GM23338 (cell line): Measurements from ENCODE around the gene DUSP8. TPM values are rescaled to one million over a fixed set of nuclear protein-coding genes. Genes with fewer than 3 reads are reported as not detected.
A peak's percentile ranks its signal among the peaks of the same experiment; 100 is the strongest.

Source experiments
- ATAC-seq: fragments of 200-7000 bp; cut with Tn5 transposase; 3 replicates; pipeline ENCODE4 v1.9.1; 2020
- DNase-seq: peaks from one replicate; pipeline ENCODE4 v3.0.0-alpha.2; 2015; ENCODE audit warnings: low spot score
- H2AFZ ChIP-seq: fragments of 200-600 bp; sonication (generic); 2 replicates; pipeline ENCODE4 v1.8.0; 2016; ENCODE audit warnings: antibody characterized with exemption, mild to moderate bottlenecking, moderate library complexity
- H3F3A ChIP-seq: fragments of 200-600 bp; sonication (generic); replicated peaks from 2 replicates; pipeline ENCODE4 v1.8.0; 2017; ENCODE audit warnings: antibody characterized with exemption, mixed run types, low read depth
- H3K27ac ChIP-seq: fragments of 200-600 bp; sonication (generic); 2 replicates; pipeline ENCODE4 v1.6.1; 2016; ENCODE audit warnings: low read depth
- H3K27me3 ChIP-seq: fragments of 200-600 bp; sonication (generic); 2 replicates; pipeline ENCODE4 v1.8.0; 2016; ENCODE audit warnings: mild to moderate bottlenecking, mixed run types, moderate library complexity; ENCODE audit not compliant: insufficient read depth
- H3K36me3 ChIP-seq: fragments of 200-600 bp; sonication (generic); 2 replicates; pipeline ENCODE4 v1.8.0; 2016; ENCODE audit warnings: mild to moderate bottlenecking; ENCODE audit not compliant: insufficient read depth
- H3K4me1 ChIP-seq: fragments of 200-600 bp; sonication (generic); 2 replicates; pipeline ENCODE4 v1.8.0; 2016; ENCODE audit warnings: mild to moderate bottlenecking, moderate library complexity; ENCODE audit not compliant: insufficient read depth
- H3K4me2 ChIP-seq: fragments of 200-600 bp; sonication (generic); 2 replicates; pipeline ENCODE4 v1.7.1; 2017; ENCODE audit warnings: mixed run types
- H3K4me3 ChIP-seq: fragments of 200-600 bp; sonication (generic); 2 replicates; pipeline ENCODE4 v1.6.1; 2016; ENCODE audit warnings: mixed run types
- H3K79me2 ChIP-seq: fragments of 200-600 bp; sonication (generic); replicated peaks from 2 replicates; pipeline ENCODE4 v1.8.0; 2017; ENCODE audit warnings: mild to moderate bottlenecking; ENCODE audit not compliant: insufficient read depth
- H3K9me2 ChIP-seq: fragments of 200-600 bp; sonication (generic); 2 replicates; pipeline ENCODE4 v1.8.0; 2017; ENCODE audit not compliant: insufficient read depth
- H4K20me1 ChIP-seq: fragments of 200-600 bp; sonication (generic); replicated peaks from 2 replicates; pipeline ENCODE4 v1.8.0; 2017; ENCODE audit warnings: mild to moderate bottlenecking; ENCODE audit not compliant: insufficient read depth
- H3K27ac Mint-ChIP-seq: 2 replicates; pipeline ENCODE4 v1.8.0; 2020; ENCODE audit warnings: inconsistent platforms, mild to moderate bottlenecking, moderate library complexity, mixed read lengths
- H3K27me3 Mint-ChIP-seq: 3 replicates; pipeline ENCODE4 v1.8.0; 2022; ENCODE audit warnings: low read depth, mild to moderate bottlenecking, moderate library complexity, mixed read lengths, inconsistent platforms; ENCODE audit not compliant: insufficient read depth, poor library complexity
- H3K36me3 Mint-ChIP-seq: 3 replicates; pipeline ENCODE4 v1.8.0; 2021; ENCODE audit warnings: low read depth, mild to moderate bottlenecking, inconsistent platforms, moderate library complexity, mixed read lengths
- H3K4me1 Mint-ChIP-seq: 3 replicates; pipeline ENCODE4 v1.8.0; 2020; ENCODE audit warnings: mild to moderate bottlenecking, inconsistent platforms, mixed read lengths
- H3K4me3 Mint-ChIP-seq: 3 replicates; pipeline ENCODE4 v1.8.0; 2021; ENCODE audit warnings: moderate library complexity, mild to moderate bottlenecking, inconsistent platforms, mixed read lengths
- H3K9me3 Mint-ChIP-seq: 3 replicates; pipeline ENCODE4 v1.8.0; 2020; ENCODE audit warnings: moderate library complexity, mild to moderate bottlenecking, inconsistent platforms, mixed read lengths
- CREB1 ChIP-seq: fragments of 250-450 bp; sonication (Bioruptor Pico); IDR thresholded peaks from 2 replicates; pipeline ENCODE4 v1.5.0; 2020; ENCODE audit warnings: low read depth, mild to moderate bottlenecking, moderate library complexity
- CTCF ChIP-seq, 2 experiments: fragments of 200-600 bp in 1 of 2; sonication (generic) in 1 of 2; conservative IDR thresholded peaks; 2 replicates each; pipeline versions ENCODE4 v1.5.1 to v1.6.1; 2016 to 2017; ENCODE audit warnings: antibody characterized with exemption in 2 of 2, low read depth in 2 of 2, mild to moderate bottlenecking in 2 of 2, moderate library complexity in 1 of 2
- ETS1 ChIP-seq: IDR thresholded peaks from 2 replicates; pipeline ENCODE4 v1.6.1; 2016; ENCODE audit warnings: antibody characterized with exemption
- JUNB ChIP-seq: IDR thresholded peaks from one replicate; pipeline ENCODE4 v1.6.1; 2016; ENCODE audit warnings: antibody characterized with exemption; ENCODE audit not compliant: unreplicated experiment
- NANOG ChIP-seq: IDR thresholded peaks from 2 replicates; pipeline ENCODE4 v1.6.1; 2016; ENCODE audit warnings: antibody characterized with exemption, borderline replicate concordance
- POLR2AphosphoS5 ChIP-seq: IDR thresholded peaks from 2 replicates; pipeline ENCODE4 v1.6.1; 2016; ENCODE audit warnings: antibody characterized with exemption, low read depth
- STAT1 ChIP-seq: IDR thresholded peaks from one replicate; pipeline ENCODE4 v1.6.1; 2016; ENCODE audit warnings: antibody characterized with exemption; ENCODE audit not compliant: unreplicated experiment
- ZNF114 ChIP-seq: fragments of 250-450 bp; sonication (Bioruptor Pico); IDR thresholded peaks from 2 replicates; pipeline ENCODE4 v1.5.0; 2020; ENCODE audit warnings: mild to moderate bottlenecking, moderate library complexity
- ZNF462 ChIP-seq: fragments of 250-450 bp; sonication (Bioruptor Pico); IDR thresholded peaks from 2 replicates; pipeline ENCODE4 v1.5.0; 2020; ENCODE audit warnings: mild to moderate bottlenecking, moderate library complexity
- polyA plus RNA-seq: library from polyadenylated mRNA; unstranded; fragments of >200 nt; fragmentation: Nextera tagmentation; extraction: Ambion mirVana; gene quantifications from 2 replicates; pipeline ENCODE4 v1.2.1, GENCODE V29; 2016
- total RNA-seq: library from RNA; depleted of rRNA; stranded (reverse); fragments of >200 nt; shearing (Covaris generic); gene quantifications from 2 replicates; pipeline ENCODE4 v1.2.3, GENCODE V29; 2014
- TF ChIP-seq, protein P1 (sequence below): IDR thresholded peaks from one replicate; pipeline ENCODE4 v1.6.1; 2018; ENCODE audit warnings: antibody characterized with exemption; ENCODE audit not compliant: unreplicated experiment

DUSP8 gene
- total and polyA plus RNA-seq, 2 experiments from 2014 or later, result 1.1 TPM

- Histone ChIP-seq H3K9me2 (no peaks in the 10 kb centered on the region), H3K79me2 (peaks cover 71% of the 10 kb centered on the region), H4K20me1 (peaks cover 9% of the 10 kb centered on the region), H3K4me3 (no peak overlapping the region), H3F3A (no peaks in the 10 kb centered on the region), H3K27me3 (no peaks in the 10 kb centered on the region), H3K4me2 (no peak overlapping the region), H3K27ac (no peak overlapping the region), H2AFZ (no peak overlapping the region), H3K36me3 (no peaks in the 10 kb centered on the region), H3K4me1 (no peaks in the 10 kb centered on the region)
- Mint-ChIP-seq H3K27ac (no peak overlapping the region), H3K4me1 (no peaks in the 10 kb centered on the region; the same call in 2 of the 3 replicates), H3K9me3 (no peaks in the 10 kb centered on the region), H3K4me3 (no peak overlapping the region), H3K36me3 (no peaks in the 10 kb centered on the region), H3K27me3 (peaks cover 3% of the 10 kb centered on the region)
- ATAC-seq (peak; percentile 18; the same call in 1 of the 3 replicates), DNase-seq (no peak)
- TF ChIP-seq STAT1 (no peak), ZNF114 (no peak), POLR2AphosphoS5 (no peak), ZNF462 (no peak), JUNB (no peak), CREB1 (no peak), NANOG (no peak), ETS1 (no peak), CTCF (conservative IDR thresholded peaks at IDR 0.05; ENCODE audit: low read depth in 2 of 2) (no peak)
- TF ChIP-seq, protein P1, sequence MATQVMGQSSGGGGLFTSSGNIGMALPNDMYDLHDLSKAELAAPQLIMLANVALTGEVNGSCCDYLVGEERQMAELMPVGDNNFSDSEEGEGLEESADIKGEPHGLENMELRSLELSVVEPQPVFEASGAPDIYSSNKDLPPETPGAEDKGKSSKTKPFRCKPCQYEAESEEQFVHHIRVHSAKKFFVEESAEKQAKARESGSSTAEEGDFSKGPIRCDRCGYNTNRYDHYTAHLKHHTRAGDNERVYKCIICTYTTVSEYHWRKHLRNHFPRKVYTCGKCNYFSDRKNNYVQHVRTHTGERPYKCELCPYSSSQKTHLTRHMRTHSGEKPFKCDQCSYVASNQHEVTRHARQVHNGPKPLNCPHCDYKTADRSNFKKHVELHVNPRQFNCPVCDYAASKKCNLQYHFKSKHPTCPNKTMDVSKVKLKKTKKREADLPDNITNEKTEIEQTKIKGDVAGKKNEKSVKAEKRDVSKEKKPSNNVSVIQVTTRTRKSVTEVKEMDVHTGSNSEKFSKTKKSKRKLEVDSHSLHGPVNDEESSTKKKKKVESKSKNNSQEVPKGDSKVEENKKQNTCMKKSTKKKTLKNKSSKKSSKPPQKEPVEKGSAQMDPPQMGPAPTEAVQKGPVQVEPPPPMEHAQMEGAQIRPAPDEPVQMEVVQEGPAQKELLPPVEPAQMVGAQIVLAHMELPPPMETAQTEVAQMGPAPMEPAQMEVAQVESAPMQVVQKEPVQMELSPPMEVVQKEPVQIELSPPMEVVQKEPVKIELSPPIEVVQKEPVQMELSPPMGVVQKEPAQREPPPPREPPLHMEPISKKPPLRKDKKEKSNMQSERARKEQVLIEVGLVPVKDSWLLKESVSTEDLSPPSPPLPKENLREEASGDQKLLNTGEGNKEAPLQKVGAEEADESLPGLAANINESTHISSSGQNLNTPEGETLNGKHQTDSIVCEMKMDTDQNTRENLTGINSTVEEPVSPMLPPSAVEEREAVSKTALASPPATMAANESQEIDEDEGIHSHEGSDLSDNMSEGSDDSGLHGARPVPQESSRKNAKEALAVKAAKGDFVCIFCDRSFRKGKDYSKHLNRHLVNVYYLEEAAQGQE, result no peak
These were observed 42.3 kb downstream of the DUSP8 start for GRCh38 chr11:1529774-1530173.
